GM12874 (cell line): Measurements from ENCODE around the gene MAPK8.

ENCODE experiments used
- CTCF ChIP-seq: IDR thresholded peaks from 2 replicates; pipeline ENCODE4 v1.5.1; 2011; ENCODE audit warnings: low read depth, mild to moderate bottlenecking, control low read depth, low read length, moderate library complexity; ENCODE audit not compliant: insufficient read depth

MAPK8 gene

DNA sequence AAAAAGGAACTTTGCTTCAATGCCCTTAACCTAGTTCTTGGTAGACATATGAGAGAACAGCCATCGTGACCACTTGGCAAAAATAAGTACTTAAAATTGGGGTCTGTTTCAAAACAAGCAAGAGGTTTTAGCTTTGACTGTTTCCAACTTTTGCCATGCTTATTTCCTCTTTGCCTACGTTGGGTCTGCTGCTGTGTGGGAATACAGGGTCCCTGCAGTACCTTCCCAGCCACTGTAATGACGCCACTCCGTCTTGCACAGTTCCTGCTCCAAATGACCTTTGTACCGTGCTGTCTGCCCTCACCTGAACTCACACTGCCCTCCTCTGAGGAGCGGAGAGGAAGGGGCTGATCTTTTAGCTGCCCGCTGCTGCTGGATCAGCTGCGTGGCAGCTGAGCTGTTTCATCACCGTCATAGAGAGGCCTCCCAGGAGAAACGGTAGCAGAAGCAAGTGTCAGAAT lies 133.1 kb downstream of the MAPK8 start:
- TF ChIP-seq CTCF: no peak

GRCh38 chr10:48440771-48441170 lies 134.3 kb downstream of the MAPK8 start:
- no peak for TF ChIP-seq CTCF

DNA sequence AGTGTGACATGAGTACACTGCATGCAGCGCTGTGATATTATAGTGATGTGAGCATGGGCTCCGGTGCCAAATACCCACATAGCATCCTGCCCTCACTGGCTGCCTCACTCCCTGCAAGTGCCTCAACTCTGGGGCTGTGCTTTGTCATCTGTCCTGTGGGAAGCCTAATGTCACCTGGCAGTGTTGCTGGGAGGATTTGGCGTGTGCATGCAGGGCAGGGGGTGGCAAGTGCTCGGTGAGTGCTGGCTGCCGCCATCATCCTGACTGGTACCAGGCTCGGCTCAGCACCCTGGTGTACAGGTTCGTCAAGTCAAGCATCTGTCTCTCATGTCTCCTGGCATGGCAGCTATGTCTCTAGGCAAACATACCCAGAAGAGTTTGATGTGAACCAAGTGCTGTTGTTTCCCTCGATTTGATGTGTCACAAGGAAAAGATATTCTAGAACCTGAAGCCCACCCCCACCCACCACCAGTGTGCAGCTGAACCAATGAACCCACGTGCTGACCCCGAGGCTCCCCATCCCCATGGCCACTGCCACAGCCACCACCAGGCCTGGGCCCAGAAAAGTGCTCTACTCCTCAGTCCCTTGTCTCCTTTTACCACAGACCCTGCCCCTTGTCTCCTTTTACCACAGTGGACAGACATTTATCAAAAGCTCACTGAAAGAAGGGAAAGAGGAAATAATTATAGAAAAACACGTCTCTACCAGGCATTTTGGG lies 135.8 kb downstream of the MAPK8 start:
- TF ChIP-seq CTCF: no peak

- TF ChIP-seq CTCF: no peak
These were observed 136.3 kb downstream of the MAPK8 start for GRCh38 chr10:48442809-48443177.

- no peak for TF ChIP-seq CTCF
These were observed 137.8 kb downstream of the MAPK8 start for GRCh38 chr10:48444266-48444665.

DNA sequence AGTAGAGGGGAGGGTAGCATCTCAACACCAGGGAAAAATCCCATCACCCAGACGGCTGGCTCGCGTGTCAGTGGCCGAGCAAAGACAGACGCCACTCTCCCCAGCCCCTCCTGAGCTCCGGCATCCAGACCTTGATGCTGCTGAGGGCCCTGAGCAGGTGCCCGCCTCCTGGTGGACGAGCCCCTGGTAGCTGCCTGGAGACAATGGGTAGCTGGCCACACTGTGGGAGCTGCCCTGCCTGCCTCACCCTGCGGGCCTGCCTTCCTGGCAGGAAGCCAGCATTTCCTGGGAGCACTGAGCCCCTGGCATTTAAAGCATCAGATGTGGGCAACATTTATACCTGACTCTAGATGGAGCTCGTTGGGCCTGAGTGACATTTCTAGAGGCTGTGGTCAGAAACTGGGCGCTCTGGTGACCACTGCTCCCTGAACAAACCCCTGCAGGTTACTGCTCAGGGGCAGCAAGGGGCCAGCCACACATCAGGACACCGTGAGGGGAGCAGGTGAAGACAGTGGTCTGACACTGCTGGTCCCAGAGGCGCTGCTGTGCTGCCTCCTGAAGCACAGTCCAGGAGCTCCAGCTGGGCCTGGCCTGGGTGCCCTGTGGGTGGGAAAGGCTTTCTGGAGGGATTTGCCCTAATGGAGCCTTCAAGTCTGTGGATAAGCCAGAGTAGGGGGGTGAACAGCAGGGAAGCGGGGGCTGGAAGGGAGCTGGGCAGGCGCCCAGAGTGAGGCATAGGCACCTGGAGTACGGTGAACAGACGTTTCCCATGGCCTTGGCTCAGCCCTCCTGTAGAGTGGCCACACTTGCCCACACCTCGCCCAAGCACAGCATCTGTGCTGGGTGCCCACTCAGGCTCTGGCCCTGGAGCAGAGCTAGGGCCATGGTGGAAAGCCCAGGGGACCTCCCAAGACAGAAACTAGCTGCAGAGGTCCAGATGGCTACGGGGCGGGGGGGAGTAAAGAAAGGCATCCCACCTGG lies 138.7 kb downstream of the MAPK8 start:
- no peak for TF ChIP-seq CTCF

GRCh38 chr10:48445932-48446331 lies 139.5 kb downstream of the MAPK8 start:
- TF ChIP-seq CTCF: no peak
